Sigmoid colon (tissue), 7 donors: ENCODE results near the gene GPC3. TPM values are rescaled to one million over a fixed set of nuclear protein-coding genes. Genes with fewer than 3 reads are reported as not detected.

Experiments
- DNase-seq: peaks from one replicate; pipeline ENCODE4 v3.0.0-alpha.2; 2019
- H3K27ac ChIP-seq, 4 donors: fragments of 200-600 bp; sonication (generic); one replicate each; pipeline ENCODE4 v1.5.1; 2016 to 2019; ENCODE audit warnings: mild to moderate bottlenecking in 1 of 4
- H3K27me3 ChIP-seq, 3 donors: fragments of 200-600 bp; sonication (generic); one replicate each; pipeline ENCODE4 v1.5.1; 2019; ENCODE audit warnings: mild to moderate bottlenecking in 1 of 3
- H3K36me3 ChIP-seq, 4 donors: fragments of 200-600 bp; sonication (generic); one replicate each; pipeline ENCODE4 v1.5.1; 2016 to 2019
- H3K4me1 ChIP-seq, 4 donors: fragments of 200-600 bp; sonication (generic); one replicate each; pipeline ENCODE4 v1.5.1; 2017 to 2019
- H3K4me3 ChIP-seq, 4 donors: fragments of 200-600 bp; sonication (generic); one replicate each; pipeline ENCODE4 v1.5.1; 2017 to 2019; ENCODE audit warnings: mild to moderate bottlenecking in 2 of 4, moderate library complexity in 1 of 4
- H3K9me3 ChIP-seq, 4 donors: fragments of 200-600 bp in 3 of 4; sonication (generic) in 3 of 4; one replicate each; pipeline versions ENCODE4 v1.5.1 to v1.6.1; 2013 to 2019
- CTCF ChIP-seq, 4 experiments: fragments of 450-650 bp in 3 of 4; fragments of 200-600 bp in 1 of 4; IDR thresholded peaks; one replicate each; pipeline ENCODE4 v1.5.1; 2016 to 2019; ENCODE audit warnings: antibody characterized with exemption in 4 of 4, mild to moderate bottlenecking in 3 of 4, moderate library complexity in 2 of 4
- EP300 ChIP-seq, 4 donors: sonication (generic); formaldehyde crosslinking; IDR thresholded peaks; one replicate each; pipeline ENCODE4 v1.6.1; 2017; ENCODE audit warnings: antibody characterized with exemption in 4 of 4
- POLR2A ChIP-seq, 2 donors: fragments of 450-650 bp; IDR thresholded peaks; one replicate each; pipeline ENCODE4 v1.6.1; 2016; ENCODE audit warnings: antibody characterized with exemption in 2 of 2, mild to moderate bottlenecking in 2 of 2, moderate library complexity in 2 of 2
- POLR2AphosphoS5 ChIP-seq, 4 donors: sonication (generic); formaldehyde crosslinking; IDR thresholded peaks; one replicate each; pipeline ENCODE4 v1.6.1; 2017; ENCODE audit warnings: antibody characterized with exemption in 4 of 4
- WGBS, 2 donors: extraction: QIAGEN DNeasy Blood & Tissue Kit; methylation state at CpG; one replicate each; pipeline ENCODE4 v1.1.7; 2013; 5-methylcytosine and 5-hydroxymethylcytosine counted together
- intact Hi-C: fragments of 100-400 bp; cut with DNase I; formaldehyde crosslinking; loops from one replicate; pipeline ENCODE4 v1.15.1; 2023
- polyA plus RNA-seq, 3 donors: library from polyadenylated mRNA; stranded (reverse); fragments of 200-250 nt; gene quantifications; one replicate each; pipeline ENCODE4 v1.2.3, GENCODE V29; 2013
- total RNA-seq, 4 donors: library from RNA; depleted of rRNA; stranded (reverse); fragments of >200 nt; gene quantifications; one replicate each; pipeline ENCODE4 v1.1.0, GENCODE V29; 2016
- donor health status: healthy with polysubstance abuse.
- donor health status: Bipolar disorder and iron deficiency.
- donor health status: healthy.

GPC3 gene
- total and polyA plus RNA-seq, 7 donors: 0.46 to 31.4 (median 2.7) TPM

- Histone ChIP-seq H3K9me3 (no peaks in the 10 kb centered on the region), H3K36me3 (no peaks in the 10 kb centered on the region), H3K4me1 (no peaks in the 10 kb centered on the region), H3K27me3 (no peaks in the 10 kb centered on the region), H3K27ac (peak overlapping the region in 1 of 4 donors; percentile 27), H3K4me3 (no peak overlapping the region)
- TF ChIP-seq EP300 (IDR thresholded peaks at IDR 0.05) (no peak), POLR2AphosphoS5 (IDR thresholded peaks at IDR 0.05) (no peak), POLR2A (IDR thresholded peaks at IDR 0.05) (no peak), CTCF (IDR thresholded peaks at IDR 0.05) (no peak)
- WGBS, 2 donors: 91 to 92% methylated on average over 2 of the region's 2 CpGs
- no peak for DNase-seq
- intact Hi-C loops: no loop called here
These were observed 441.7 kb downstream of the GPC3 start for GRCh38 chrX:133543654-133544053.

- no peak for TF ChIP-seq EP300 (IDR thresholded peaks at IDR 0.05)
- intact Hi-C loops: no loop called here
- Histone ChIP-seq H3K4me3 (no peak overlapping the region), H3K27me3 (no peaks in the 10 kb centered on the region), H3K27ac (no peak overlapping the region), H3K4me1 (no peaks in the 10 kb centered on the region), H3K9me3 (no peaks in the 10 kb centered on the region), H3K36me3 (no peaks in the 10 kb centered on the region)
- DNase-seq: no peak
- 76 to 90% methylated on average over 3 of the region's 3 CpGs for WGBS, 2 donors
These were observed 442.9 kb downstream of the GPC3 start for GRCh38 chrX:133542476-133542875.

GRCh38 chrX:133541021-133541420 is 444.4 kb downstream of the GPC3 start:
- H3K9me3 ChIP-seq: no peaks in the 10 kb centered on the region
- TF ChIP-seq CTCF (IDR thresholded peaks at IDR 0.05): no peak
- no peak for TF ChIP-seq POLR2AphosphoS5 (IDR thresholded peaks at IDR 0.05)
- TF ChIP-seq POLR2A (IDR thresholded peaks at IDR 0.05): no peak
- TF ChIP-seq EP300 (IDR thresholded peaks at IDR 0.05): no peak
- no peaks in the 10 kb centered on the region for H3K4me1 ChIP-seq
- H3K36me3 ChIP-seq: no peaks in the 10 kb centered on the region
- intact Hi-C loops: no loop called here
- no peak overlapping the region for H3K4me3 ChIP-seq
- DNase-seq: no peak
- H3K27ac ChIP-seq: no peak overlapping the region
- no peaks in the 10 kb centered on the region for H3K27me3 ChIP-seq

- intact Hi-C loops: no loop called here
These were observed 447.2 kb downstream of the GPC3 start for GRCh38 chrX:133538148-133538547.

GRCh38 chrX:133537142-133537541 is 448.3 kb downstream of the GPC3 start:
- no peak overlapping the region for H3K4me3 ChIP-seq
- DNase-seq: no peak
- no peaks in the 10 kb centered on the region for H3K9me3 ChIP-seq
- no peaks in the 10 kb centered on the region for H3K36me3 ChIP-seq
- no peak overlapping the region for H3K27ac ChIP-seq
- H3K27me3 ChIP-seq: no peaks in the 10 kb centered on the region
- H3K4me1 ChIP-seq: no peaks in the 10 kb centered on the region
- no peak for TF ChIP-seq EP300 (IDR thresholded peaks at IDR 0.05)
- no peak for TF ChIP-seq POLR2A (IDR thresholded peaks at IDR 0.05)
- TF ChIP-seq POLR2AphosphoS5 (IDR thresholded peaks at IDR 0.05): no peak
- no peak for TF ChIP-seq CTCF (IDR thresholded peaks at IDR 0.05)
- WGBS, 2 donors: 88 to 92% methylated on average over 3 of the region's 3 CpGs
- intact Hi-C loops: no loop called here

More at GRCh38 chrX:133538148-133538547, 447.2 kb downstream of the GPC3 start:
- Histone ChIP-seq H3K36me3 (no peaks in the 10 kb centered on the region), H3K4me3 (no peak overlapping the region), H3K4me1 (no peaks in the 10 kb centered on the region), H3K27ac (no peak overlapping the region), H3K27me3 (no peaks in the 10 kb centered on the region), H3K9me3 (no peaks in the 10 kb centered on the region)
- no peak for TF ChIP-seq CTCF (IDR thresholded peaks at IDR 0.05)
- TF ChIP-seq POLR2AphosphoS5 (IDR thresholded peaks at IDR 0.05): no peak
- TF ChIP-seq EP300 (IDR thresholded peaks at IDR 0.05): no peak
- TF ChIP-seq POLR2A (IDR thresholded peaks at IDR 0.05): no peak
- 90 to 93% methylated on average over 4 of the region's 4 CpGs for WGBS, 2 donors
- no peak for DNase-seq
